Left ventricle myocardium inferior (tissue), 1 donor: ENCODE data around the gene EDIL3. TPM values are rescaled to one million over a fixed set of nuclear protein-coding genes. Genes with fewer than 3 reads are reported as not detected.

Experiments
- DNase-seq: peaks from one replicate; pipeline ENCODE4 v3.0.0-alpha.2; 2020
- H3K27ac ChIP-seq: fragments of 200-600 bp; replicated peaks from 2 replicates; pipeline ENCODE4 v1.8.0; 2021
- H3K27me3 ChIP-seq: fragments of 200-600 bp; 2 replicates; pipeline ENCODE4 v1.8.0; 2021; ENCODE audit warnings: low read depth
- H3K36me3 ChIP-seq: fragments of 200-600 bp; 2 replicates; pipeline ENCODE4 v1.8.0; 2021
- H3K4me1 ChIP-seq: fragments of 200-600 bp; 2 replicates; pipeline ENCODE4 v1.8.0; 2021
- H3K4me3 ChIP-seq: fragments of 200-600 bp; 2 replicates; pipeline ENCODE4 v1.8.0; 2021; ENCODE audit warnings: mild to moderate bottlenecking, moderate library complexity
- H3K9me3 ChIP-seq: fragments of 200-600 bp; replicated peaks from 2 replicates; pipeline ENCODE4 v1.8.0; 2021
- intact Hi-C: fragments of 100-400 bp; cut with micrococcal nuclease; formaldehyde crosslinking; loops from one replicate; pipeline ENCODE4 v1.11.0; 2022
- total RNA-seq: library from RNA; stranded (reverse); fragmentation: NEBNext Ultra II Directional; extraction: Animal tissue kit (Norgen Biotek cat#: 25700); gene quantifications from one replicate; pipeline ENCODE4 v1.2.1, GENCODE V29; 2021
- TF ChIP-seq, protein P1 (sequence below): fragments of 200-600 bp; IDR thresholded peaks from 2 replicates; pipeline ENCODE4 v1.8.0; 2021; ENCODE audit warnings: antibody characterized with exemption, mild to moderate bottlenecking, borderline replicate concordance
- donor health status: DM: no; HTN: yes; CAD: no; lungs with severe emphysema.

EDIL3 gene
- total RNA-seq, 1 donor from 2014 or later, result 3.5 TPM

DNA sequence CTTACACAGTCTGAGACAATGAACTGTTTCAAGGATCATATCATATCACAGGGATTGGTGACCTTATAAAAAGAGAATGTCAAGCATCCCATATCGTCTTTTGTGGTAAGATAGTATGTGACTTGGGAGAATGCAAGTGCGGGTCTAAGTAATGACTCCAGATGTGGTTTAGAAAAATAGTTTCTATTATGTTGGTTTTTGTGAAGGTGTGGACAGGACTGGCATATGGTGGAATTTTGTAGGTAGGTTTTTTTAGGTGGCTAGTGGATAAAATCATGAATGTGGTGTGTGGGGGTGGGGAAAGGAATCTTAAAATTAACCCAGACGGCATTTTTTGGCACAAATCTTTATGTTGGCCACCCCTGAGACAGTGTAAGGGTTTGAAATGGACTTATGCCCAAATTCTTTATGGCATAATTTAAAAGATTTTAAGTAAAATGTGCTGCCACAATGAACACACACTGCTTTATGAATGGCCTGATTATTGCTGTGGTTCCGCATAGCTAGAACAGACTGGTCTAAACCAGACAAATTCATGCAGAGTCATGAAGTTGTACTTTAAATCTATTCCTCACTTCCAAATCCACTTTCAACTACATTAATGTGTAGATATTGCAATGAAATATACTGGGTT is 459.2 kb downstream of the EDIL3 start:
- Histone ChIP-seq H3K27me3 (no peaks in the 10 kb centered on the region), H3K36me3 (no peaks in the 10 kb centered on the region), H3K27ac (no peak overlapping the region), H3K9me3 (peaks cover 9% of the 10 kb centered on the region), H3K4me3 (no peak overlapping the region), H3K4me1 (no peaks in the 10 kb centered on the region)
- TF ChIP-seq, protein P1, sequence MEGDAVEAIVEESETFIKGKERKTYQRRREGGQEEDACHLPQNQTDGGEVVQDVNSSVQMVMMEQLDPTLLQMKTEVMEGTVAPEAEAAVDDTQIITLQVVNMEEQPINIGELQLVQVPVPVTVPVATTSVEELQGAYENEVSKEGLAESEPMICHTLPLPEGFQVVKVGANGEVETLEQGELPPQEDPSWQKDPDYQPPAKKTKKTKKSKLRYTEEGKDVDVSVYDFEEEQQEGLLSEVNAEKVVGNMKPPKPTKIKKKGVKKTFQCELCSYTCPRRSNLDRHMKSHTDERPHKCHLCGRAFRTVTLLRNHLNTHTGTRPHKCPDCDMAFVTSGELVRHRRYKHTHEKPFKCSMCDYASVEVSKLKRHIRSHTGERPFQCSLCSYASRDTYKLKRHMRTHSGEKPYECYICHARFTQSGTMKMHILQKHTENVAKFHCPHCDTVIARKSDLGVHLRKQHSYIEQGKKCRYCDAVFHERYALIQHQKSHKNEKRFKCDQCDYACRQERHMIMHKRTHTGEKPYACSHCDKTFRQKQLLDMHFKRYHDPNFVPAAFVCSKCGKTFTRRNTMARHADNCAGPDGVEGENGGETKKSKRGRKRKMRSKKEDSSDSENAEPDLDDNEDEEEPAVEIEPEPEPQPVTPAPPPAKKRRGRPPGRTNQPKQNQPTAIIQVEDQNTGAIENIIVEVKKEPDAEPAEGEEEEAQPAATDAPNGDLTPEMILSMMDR, result no peak
- no peak for DNase-seq
- intact Hi-C loops, result no loop called here

DNA sequence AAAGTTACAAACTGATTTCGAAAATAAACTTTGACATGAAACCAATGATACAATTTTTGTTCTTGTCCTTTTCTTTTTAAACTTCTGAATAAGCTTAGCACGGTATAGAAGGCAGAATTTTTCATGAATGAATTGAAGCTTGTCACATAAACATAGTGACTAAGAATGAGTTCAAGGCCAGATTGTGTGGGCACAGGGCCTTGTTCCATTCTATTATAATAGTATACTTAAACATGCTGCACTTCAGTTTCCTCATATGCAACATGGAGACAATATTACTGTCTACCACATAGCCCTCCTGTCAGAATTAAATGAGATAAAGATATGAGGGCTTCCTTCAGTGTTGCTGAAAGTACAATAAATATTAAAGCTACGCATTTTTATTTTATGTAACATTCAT is 459.8 kb downstream of the EDIL3 start:
- H3K27ac ChIP-seq, result no peak overlapping the region
- no peak overlapping the region for H3K4me3 ChIP-seq
- peaks cover 9% of the 10 kb centered on the region for H3K9me3 ChIP-seq
- DNase-seq, result no peak
- H3K27me3 ChIP-seq, result no peaks in the 10 kb centered on the region
- TF ChIP-seq, protein P1, result no peak
- intact Hi-C loops, result no loop called here
- no peaks in the 10 kb centered on the region for H3K36me3 ChIP-seq
- no peaks in the 10 kb centered on the region for H3K4me1 ChIP-seq

DNA sequence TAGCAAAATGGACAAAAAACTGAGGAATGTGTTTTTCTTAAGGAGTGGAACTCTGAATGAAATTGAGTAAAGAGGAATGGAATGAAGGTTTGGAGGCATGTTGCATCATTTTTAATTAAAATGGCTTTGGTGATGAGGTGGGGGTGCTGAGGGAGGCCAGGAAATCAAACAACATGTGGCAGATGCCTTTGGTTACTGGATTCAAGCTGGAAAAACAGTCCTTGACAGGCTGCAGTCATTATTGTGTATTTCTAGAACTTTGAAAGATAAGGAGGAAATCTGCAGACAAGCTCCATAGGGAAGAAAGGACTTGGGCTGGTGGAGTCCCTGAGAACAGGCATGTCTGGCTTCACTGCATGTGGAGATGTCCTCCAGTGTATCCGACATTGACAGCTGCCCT is 460.5 kb downstream of the EDIL3 start:
- DNase-seq, result no peak
- intact Hi-C loops, result no loop called here
- Histone ChIP-seq H3K9me3 (peaks cover 9% of the 10 kb centered on the region), H3K4me3 (no peak overlapping the region), H3K36me3 (no peaks in the 10 kb centered on the region), H3K27ac (no peak overlapping the region), H3K4me1 (peaks cover 3% of the 10 kb centered on the region), H3K27me3 (no peaks in the 10 kb centered on the region)
- TF ChIP-seq, protein P1, result no peak

DNA sequence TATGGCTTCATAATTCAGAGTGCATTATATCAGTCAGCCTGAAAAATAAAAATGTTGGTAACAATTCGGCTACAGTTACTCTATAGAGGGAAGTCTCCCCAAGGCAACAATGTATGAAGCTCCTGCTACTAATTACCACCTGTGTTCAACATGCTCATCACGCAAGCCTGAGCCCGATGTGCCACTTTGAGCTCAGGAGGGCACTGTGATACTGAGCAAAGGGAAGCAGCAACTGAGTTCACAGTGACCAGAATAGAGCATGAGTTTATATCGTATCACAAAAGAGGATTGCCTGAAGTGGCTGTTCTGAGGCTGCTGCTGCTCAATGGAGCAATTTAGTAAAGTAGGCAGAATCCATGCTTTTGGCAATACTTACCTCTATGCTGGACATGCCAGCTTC is 462.0 kb downstream of the EDIL3 start:
- no peak overlapping the region for H3K4me3 ChIP-seq
- H3K4me1 ChIP-seq, result peaks cover 8% of the 10 kb centered on the region
- H3K27ac ChIP-seq, result no peak overlapping the region
- no peak for DNase-seq
- intact Hi-C loops, result no loop called here
- no peaks in the 10 kb centered on the region for H3K36me3 ChIP-seq
- H3K27me3 ChIP-seq, result no peaks in the 10 kb centered on the region
- H3K9me3 ChIP-seq, result peaks cover 9% of the 10 kb centered on the region
- TF ChIP-seq, protein P1, result no peak

DNA sequence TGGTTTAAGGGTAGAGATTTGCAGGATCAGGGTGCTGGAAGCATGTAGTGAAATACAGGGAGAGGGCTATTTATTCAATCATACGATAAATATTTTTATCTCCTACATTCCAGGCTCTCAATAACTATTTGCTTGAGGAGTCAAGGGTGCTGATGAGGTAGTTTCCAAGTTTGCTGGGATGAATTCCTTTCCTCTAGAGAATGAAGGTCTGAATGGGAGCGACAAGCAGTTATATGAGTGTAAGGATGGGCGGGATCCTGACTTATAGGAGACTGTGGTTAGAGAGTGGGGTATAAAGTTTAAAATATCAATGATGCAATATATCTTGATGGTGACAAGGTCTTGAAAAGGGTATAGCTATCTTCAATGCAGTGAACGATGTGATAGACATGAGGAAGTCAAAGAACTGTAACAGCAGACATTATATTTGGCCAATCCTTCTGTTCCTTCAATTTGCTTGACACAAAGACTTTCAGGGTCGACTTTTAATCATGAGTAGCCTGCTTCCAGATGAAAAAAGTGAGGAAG is 462.9 kb downstream of the EDIL3 start:
- H3K36me3 ChIP-seq, result no peaks in the 10 kb centered on the region
- intact Hi-C loops, result no loop called here

More for the DNA sequence above, 462.9 kb downstream of the EDIL3 start:
- no peak overlapping the region for H3K4me3 ChIP-seq
- peaks cover 9% of the 10 kb centered on the region for H3K9me3 ChIP-seq
- no peak overlapping the region for H3K27ac ChIP-seq
- H3K27me3 ChIP-seq, result no peaks in the 10 kb centered on the region
- H3K4me1 ChIP-seq, result peaks cover 8% of the 10 kb centered on the region
- DNase-seq, result no peak
- TF ChIP-seq, protein P1, result no peak
